HG02981 (cell line): ENCODE measurements around the gene CANT1.

Experiments used
- ATAC-seq: cut with Tn5 transposase; IDR thresholded peaks from one replicate; pipeline ENCODE4 v1.9.1; 2021; ENCODE audit warnings: mild to moderate bottlenecking, moderate library complexity; ENCODE audit not compliant: unreplicated experiment

Gene CANT1

GRCh38 chr17:78979780-78980623, 29.6 kb downstream of the CANT1 start, which contains the start of gene LGALS3BP:
LGALS3BP (minus strand) TSS chr17:78979923; CDS start chr17:78977191, 2,732 bp downstream.
- ATAC-seq, result no peak

GRCh38 chr17:78977997-78978973, 31.3 kb downstream of the CANT1 start:
- no peak for ATAC-seq

GRCh38 chr17:78977681-78977943, 32.0 kb downstream of the CANT1 start:
- ATAC-seq, result no peak

GRCh38 chr17:78976907-78977680, 32.5 kb downstream of the CANT1 start:
- no peak for ATAC-seq

- ATAC-seq, result no peak
Observed at GRCh38 chr17:78974635-78975591, 34.7 kb downstream of the CANT1 start.

GRCh38 chr17:78973792-78974520, 35.6 kb downstream of the CANT1 start:
- no peak for ATAC-seq

- ATAC-seq, result no peak
Observed at GRCh38 chr17:78973196-78973595, 36.4 kb downstream of the CANT1 start.

- no peak for ATAC-seq
Observed at GRCh38 chr17:78972507-78973105, 37.0 kb downstream of the CANT1 start.

GRCh38 chr17:78971756-78972506, 37.6 kb downstream of the CANT1 start:
- ATAC-seq, result no peak

- ATAC-seq, result no peak
Observed at GRCh38 chr17:78970834-78971755, 38.5 kb downstream of the CANT1 start.

- no peak for ATAC-seq
Observed at GRCh38 chr17:78969865-78970264, 39.7 kb downstream of the CANT1 start.

GRCh38 chr17:78967782-78968362, 41.7 kb downstream of the CANT1 start:
- no peak for ATAC-seq

GRCh38 chr17:78966910-78967600, 42.5 kb downstream of the CANT1 start:
- no peak for ATAC-seq

- ATAC-seq, result no peak
Observed at GRCh38 chr17:78966123-78966813, 43.3 kb downstream of the CANT1 start.

GRCh38 chr17:78965491-78965924, 44.1 kb downstream of the CANT1 start:
- ATAC-seq, result no peak
